Right lobe of liver (tissue), 6 donors: Measurements from ENCODE around the gene LURAP1L. TPM values are rescaled to one million over a fixed set of nuclear protein-coding genes. Genes with fewer than 3 reads are reported as not detected.

Experiments
- ATAC-seq, 4 donors: fragments of 200-7000 bp; cut with Tn5 transposase; one replicate each; pipeline ENCODE4 v1.9.1; 2020; ENCODE audit warnings: mild to moderate bottlenecking in 4 of 4, moderate library complexity in 4 of 4
- DNase-seq, 3 donors: peaks; one replicate each; pipeline ENCODE4 v3.0.0-alpha.2; 2020
- H3K27ac ChIP-seq, 3 donors: fragments of 200-600 bp; one replicate each; pipeline ENCODE4 v1.8.0; 2022
- H3K27me3 ChIP-seq, 2 donors: fragments of 200-600 bp; one replicate each; pipeline ENCODE4 v1.8.0; 2022
- H3K36me3 ChIP-seq, 4 donors: fragments of 200-600 bp; sonication (generic) in 1 of 4; one replicate each; pipeline versions ENCODE4 v1.5.1 to v1.8.0; 2017 to 2022; ENCODE audit warnings: control low read depth in 1 of 4
- H3K4me1 ChIP-seq, 4 donors: fragments of 200-600 bp; sonication (generic) in 1 of 4; one replicate each; pipeline versions ENCODE4 v1.5.1 to v1.8.0; 2017 to 2022; ENCODE audit warnings: control low read depth in 1 of 4
- H3K4me3 ChIP-seq, 3 donors: fragments of 200-600 bp; one replicate each; pipeline ENCODE4 v1.8.0; 2022
- H3K9me3 ChIP-seq, 4 donors: fragments of 200-600 bp; sonication (generic) in 1 of 4; one replicate each; pipeline versions ENCODE4 v1.5.1 to v1.8.0; 2017 to 2022; ENCODE audit warnings: control low read depth in 1 of 4
- CTCF ChIP-seq, 4 donors: fragments of 200-600 bp in 3 of 4; fragments of 450-650 bp in 1 of 4; IDR thresholded peaks; one replicate each; pipeline versions ENCODE4 v1.5.1 to v1.8.0; 2016 to 2022; ENCODE audit warnings: antibody characterized with exemption in 4 of 4, mild to moderate bottlenecking in 2 of 4
- POLR2A ChIP-seq: fragments of 450-650 bp; IDR thresholded peaks from one replicate; pipeline ENCODE4 v1.6.1; 2017; ENCODE audit warnings: antibody characterized with exemption, mild to moderate bottlenecking
- WGBS: methylation state at CpG from one replicate; pipeline ENCODE4 v1.1.6; 2018; ENCODE audit warnings: low coverage, low lambda C conversion rate; ENCODE audit not compliant: insufficient coverage; ENCODE audit errors: missing lambda C conversion rate; 5-methylcytosine and 5-hydroxymethylcytosine counted together
- intact Hi-C, 2 donors: fragments of 100-400 bp; cut with DNase I; formaldehyde crosslinking; loops; one replicate each; pipeline versions ENCODE4 v1.11.2 to v1.14.1; 2022
- total RNA-seq, 6 experiments: library from RNA; depleted of rRNA in 2 of 6; stranded (reverse); fragments of >200 nt in 2 of 6; fragmentation: NEBNext Ultra II Directional in 3 of 6; extraction: Animal tissue kit (Norgen Biotek cat#: 25700) in 3 of 6; gene quantifications; one replicate each; pipeline versions ENCODE4 v1.1.0 to v1.2.4, GENCODE V29; 2016 to 2023
- donor health status: DM: no; HTN: yes; CAD: no.
- donor health status: DM: no; HTN: no; CAD: no.
- donor health status: DM: no; HTN: no; CAD: no.
- donor health status: DM: no; HTN: yes; CAD: no.
- donor health status: DM: no; HTN: yes; CAD: no.

The LURAP1L gene
- total RNA-seq, 6 experiments from 2014 or later, result 9.6 to 38.0 (median 18.8) TPM

GRCh38 chr9:12732971-12733370 lies 41.8 kb upstream of the LURAP1L start:
- Histone ChIP-seq H3K4me3 (no peak overlapping the region), H3K4me1 (no peaks in the 10 kb centered on the region), H3K27me3 (no peaks in the 10 kb centered on the region), H3K36me3 (no peaks in the 10 kb centered on the region), H3K9me3 (no peaks in the 10 kb centered on the region), H3K27ac (no peak overlapping the region)
- 54% methylated on average over 3 of the region's 3 CpGs for WGBS
- no peak for TF ChIP-seq CTCF (IDR thresholded peaks at IDR 0.05)
- intact Hi-C loops, result no loop called here
- ATAC-seq, result no peak
- no peak for DNase-seq

- Histone ChIP-seq H3K27me3 (no peaks in the 10 kb centered on the region), H3K27ac (no peak overlapping the region), H3K4me3 (no peak overlapping the region), H3K9me3 (no peaks in the 10 kb centered on the region), H3K36me3 (no peaks in the 10 kb centered on the region), H3K4me1 (no peaks in the 10 kb centered on the region)
- ATAC-seq (no peak), DNase-seq (no peak)
- WGBS, result 43% methylated on average over 3 of the region's 3 CpGs
- TF ChIP-seq POLR2A (no peak), CTCF (IDR thresholded peaks at IDR 0.05) (no peak)
- intact Hi-C loops, result no loop called here
Observed at GRCh38 chr9:12735665-12736064, 39.2 kb upstream of the LURAP1L start.

GRCh38 chr9:12737871-12738270 lies 36.9 kb upstream of the LURAP1L start:
- no peaks in the 10 kb centered on the region for H3K9me3 ChIP-seq
- H3K4me3 ChIP-seq, result no peak overlapping the region
- intact Hi-C loops, result no loop called here
- WGBS, result 0% methylated on average over 1 of the region's 1 CpG
- H3K36me3 ChIP-seq, result no peaks in the 10 kb centered on the region
- TF ChIP-seq POLR2A (no peak), CTCF (IDR thresholded peaks at IDR 0.05) (no peak)
- no peak overlapping the region for H3K27ac ChIP-seq
- ATAC-seq (no peak), DNase-seq (no peak)
- H3K27me3 ChIP-seq, result no peaks in the 10 kb centered on the region
- no peaks in the 10 kb centered on the region for H3K4me1 ChIP-seq

GRCh38 chr9:12739014-12739652 lies 35.7 kb upstream of the LURAP1L start:
- Histone ChIP-seq H3K27me3 (no peaks in the 10 kb centered on the region), H3K36me3 (no peaks in the 10 kb centered on the region), H3K4me3 (no peak overlapping the region), H3K27ac (no peak overlapping the region), H3K4me1 (no peaks in the 10 kb centered on the region), H3K9me3 (no peaks in the 10 kb centered on the region)
- intact Hi-C loops, result no loop called here
- DNase-seq, result no peak
- ATAC-seq, result no peak
- TF ChIP-seq POLR2A, result no peak
- TF ChIP-seq CTCF (IDR thresholded peaks at IDR 0.05), result no peak

GRCh38 chr9:12740845-12741244 lies 34.0 kb upstream of the LURAP1L start:
- TF ChIP-seq CTCF (IDR thresholded peaks at IDR 0.05), result no peak
- TF ChIP-seq POLR2A, result no peak
- H3K4me1 ChIP-seq, result no peaks in the 10 kb centered on the region
- ATAC-seq (no peak), DNase-seq (no peak)
- no peaks in the 10 kb centered on the region for H3K9me3 ChIP-seq
- no peaks in the 10 kb centered on the region for H3K27me3 ChIP-seq
- H3K36me3 ChIP-seq, result no peaks in the 10 kb centered on the region
- H3K4me3 ChIP-seq, result no peak overlapping the region
- WGBS, result 59% methylated on average over 2 of the region's 2 CpGs
- H3K27ac ChIP-seq, result no peak overlapping the region
- intact Hi-C loops, result no loop called here
